ENCODE measurements around the gene TP53INP2. TPM values are rescaled to one million over a fixed set of nuclear protein-coding genes. Genes with fewer than 3 reads are reported as not detected.

TP53INP2 gene
- total and polyA plus RNA-seq, 8 donors: 8.4 to 63.1 (median 26.5) TPM

DNA sequence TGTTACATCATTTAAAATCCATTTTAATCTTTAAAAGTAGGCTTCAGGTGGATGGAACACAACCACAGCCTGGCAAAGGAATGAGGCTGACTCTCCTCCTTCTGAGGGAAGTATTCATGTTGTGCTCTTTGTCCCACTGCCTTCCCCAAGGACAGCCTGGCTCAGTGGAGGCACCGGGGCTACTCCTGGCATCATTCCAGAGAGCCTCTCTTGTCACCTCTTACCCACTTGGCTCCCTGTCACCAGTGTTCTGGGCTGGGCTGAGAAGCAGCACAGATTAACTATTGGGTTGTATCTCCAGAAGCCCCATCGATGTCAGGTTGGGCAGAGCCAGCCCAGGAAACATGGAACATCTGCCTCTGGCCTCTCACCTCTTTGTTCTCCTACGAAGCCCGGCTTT is 10.7 kb upstream of the TP53INP2 start:
- Histone ChIP-seq H3K4me1 (no peaks in the 10 kb centered on the region), H3K27ac (no peak overlapping the region), H3K4me3 (no peak overlapping the region), H3K36me3 (no peaks in the 10 kb centered on the region), H3K27me3 (no peaks in the 10 kb centered on the region), H3K9me3 (no peaks in the 10 kb centered on the region)
- TF ChIP-seq CTCF (IDR thresholded peaks at IDR 0.05) (no peak), POLR2A (IDR thresholded peaks at IDR 0.05) (no peak), EP300 (IDR thresholded peaks at IDR 0.05) (no peak), POLR2AphosphoS5 (IDR thresholded peaks at IDR 0.05) (no peak)
- peak in 1 of 2 donors; percentile 44 for DNase-seq
- 34 to 62% (median 48%) methylated on average over 3 to 4 of the region's 4 CpGs for WGBS, 5 donors
- intact Hi-C loops (cut with DNase I; ENCODE audit: low total_unique reads): loop anchor here (10.0 kb wide), 1 partner anchor 119 kb away; no protein-coding TSS in a partner anchor

- Histone ChIP-seq H3K9me3 (no peaks in the 10 kb centered on the region), H3K4me3 (no peak overlapping the region), H3K27me3 (no peaks in the 10 kb centered on the region), H3K4me1 (peaks cover 14 to 28% (median 24%) of the 10 kb centered on the region in 4 donors), H3K27ac (no peak overlapping the region), H3K36me3 (no peaks in the 10 kb centered on the region)
- DNase-seq: no peak
- TF ChIP-seq POLR2A (IDR thresholded peaks at IDR 0.05) (no peak), CTCF (IDR thresholded peaks at IDR 0.05) (no peak), POLR2AphosphoS5 (IDR thresholded peaks at IDR 0.05) (no peak), EP300 (IDR thresholded peaks at IDR 0.05) (no peak)
- 75 to 85% (median 81%) methylated on average over 6 of the region's 6 CpGs for WGBS, 5 donors
- intact Hi-C loops (cut with DNase I; ENCODE audit: low total_unique reads): no loop called here
Observed at GRCh38 chr20:34701405-34702085, 2.6 kb upstream of the TP53INP2 start.

GRCh38 chr20:34703061-34703423 is 1.1 kb upstream of the TP53INP2 start:
- DNase-seq: no peak
- Histone ChIP-seq H3K36me3 (no peaks in the 10 kb centered on the region), H3K27me3 (no peaks in the 10 kb centered on the region), H3K27ac (peak overlapping the region in 2 of 5 donors; percentile 100), H3K4me3 (peak overlapping the region; percentile 46 to 96 (median 78)), H3K4me1 (peaks cover 14 to 43% (median 27%) of the 10 kb centered on the region in 4 donors), H3K9me3 (no peaks in the 10 kb centered on the region)
- intact Hi-C loops (cut with DNase I; ENCODE audit: low total_unique reads): no loop called here
- WGBS, 5 donors: 26 to 47% (median 31%) methylated on average over 3 of the region's 3 CpGs
- TF ChIP-seq CTCF (IDR thresholded peaks at IDR 0.05) (no peak), EP300 (IDR thresholded peaks at IDR 0.05) (no peak), POLR2AphosphoS5 (IDR thresholded peaks at IDR 0.05) (no peak), POLR2A (IDR thresholded peaks at IDR 0.05) (no peak)

- H3K27ac ChIP-seq: peak overlapping the region; percentile 96 to 100 (median 99)
- no peaks in the 10 kb centered on the region for H3K27me3 ChIP-seq
- H3K36me3 ChIP-seq: no peaks in the 10 kb centered on the region
- WGBS, 5 donors: 0 to 1% (median 1%) methylated on average over 30 to 38 of the region's 38 CpGs
- no peaks in the 10 kb centered on the region for H3K9me3 ChIP-seq
- peak; percentile 55 to 80 for DNase-seq
- intact Hi-C loops (cut with DNase I; ENCODE audit: low total_unique reads): no loop called here
- peaks cover 15 to 47% (median 29%) of the 10 kb centered on the region in 4 donors for H3K4me1 ChIP-seq
- no peak for TF ChIP-seq EP300 (IDR thresholded peaks at IDR 0.05)
- TF ChIP-seq CTCF (IDR thresholded peaks at IDR 0.05): peak in 1 of 7 experiments; percentile 10
- peak overlapping the region; percentile 46 to 96 (median 78) for H3K4me3 ChIP-seq
Observed at GRCh38 chr20:34703424-34704176, 544 bp upstream of the TP53INP2 start.
